H1 (cell line): ENCODE measurements around the gene CCDC8. TPM values are rescaled to one million over a fixed set of nuclear protein-coding genes. Genes with fewer than 3 reads are reported as not detected.

ENCODE experiments used
- CTCF ChIA-PET: fragments of 300-600 bp; sonication (Branson Sonifier 250); formaldehyde crosslinking; loops from one replicate; lab custom pipeline; 2021; ENCODE audit not compliant: partially characterized antibody; lab: Charles Lee
- POLR2A ChIA-PET: fragments of 300-600 bp; sonication (Branson Sonifier 250); formaldehyde crosslinking; loops from one replicate; lab custom pipeline; 2021; ENCODE audit warnings: inconsistent platforms; ENCODE audit not compliant: partially characterized antibody; lab: Charles Lee
- DNase-seq, 2 experiments: peaks; one replicate each; pipeline versions ENCODE4 v3.0.0 to v3.0.0-alpha.2; 2010 to 2022; ENCODE audit warnings: low spot score in 2 of 2, low read depth in 1 of 2, mixed read lengths in 1 of 2
- FAIRE-seq: peaks from 2 replicates; lab custom pipeline; 2011; peaks lifted over from hg19 to GRCh38; lab: Jason Lieb, UNC
- H2AFZ ChIP-seq: 2 replicates; pipeline ENCODE4 v1.8.1; 2012; ENCODE audit warnings: low read length, inconsistent platforms
- H2AK5ac ChIP-seq: 2 replicates; pipeline ENCODE4 v1.6.1; 2013; ENCODE audit warnings: low read depth, low read length
- H2BK120ac ChIP-seq: replicated peaks from 2 replicates; pipeline ENCODE3; 2013; ENCODE audit warnings: low read depth, low read length, inconsistent platforms
- H2BK12ac ChIP-seq: 2 replicates; pipeline ENCODE4 v1.6.1; 2013; ENCODE audit warnings: low read depth, low read length
- H2BK15ac ChIP-seq: 2 replicates; pipeline ENCODE4 v1.6.1; 2013; ENCODE audit warnings: low read length
- H2BK20ac ChIP-seq: 2 replicates; pipeline ENCODE4 v1.6.1; 2013; ENCODE audit warnings: low read length
- H2BK5ac ChIP-seq: 2 replicates; pipeline ENCODE4 v1.6.1; 2013; ENCODE audit warnings: low read depth, low read length
- H3K14ac ChIP-seq: 2 replicates; pipeline ENCODE4 v1.6.1; 2013; ENCODE audit warnings: inconsistent platforms; ENCODE audit not compliant: insufficient read length
- H3K18ac ChIP-seq: 2 replicates; pipeline ENCODE4 v1.6.1; 2013; ENCODE audit warnings: low read length; ENCODE audit errors: extremely low read depth
- H3K23ac ChIP-seq: 2 replicates; pipeline ENCODE4 v1.6.1; 2013; ENCODE audit warnings: inconsistent platforms; ENCODE audit not compliant: insufficient read length
- H3K23me2 ChIP-seq: 2 replicates; pipeline ENCODE4 v1.6.1; 2013; ENCODE audit warnings: low read depth, low read length
- H3K27ac ChIP-seq: 2 replicates; pipeline ENCODE4 v1.6.1; 2011; ENCODE audit warnings: low read depth, low read length, inconsistent platforms
- H3K27me3 ChIP-seq, 4 experiments: replicated peaks in 1 of 4; 1 replicate in 1 of 4; 2 replicates in 3 of 4; pipeline versions ENCODE4 v1.6.1 to v1.8.1; 2011 to 2013; ENCODE audit warnings: low read length in 3 of 4, mild to moderate bottlenecking in 3 of 4, inconsistent platforms in 2 of 4, mixed read lengths in 2 of 4, moderate library complexity in 1 of 4; ENCODE audit not compliant: control insufficient read depth in 3 of 4, insufficient read depth in 3 of 4; ENCODE audit errors: extremely low read depth in 1 of 4
- H3K36me3 ChIP-seq, 4 experiments: 2 replicates each; pipeline versions ENCODE4 v1.6.1 to v1.8.1; 2011 to 2013; ENCODE audit warnings: mild to moderate bottlenecking in 4 of 4, low read length in 3 of 4, moderate library complexity in 2 of 4, control low read depth in 1 of 4, inconsistent platforms in 1 of 4; ENCODE audit not compliant: insufficient read depth in 4 of 4, control insufficient read depth in 2 of 4
- H3K4ac ChIP-seq: replicated peaks from 2 replicates; pipeline ENCODE3; 2013; ENCODE audit warnings: low read length, low read depth, mixed read lengths, inconsistent platforms; ENCODE audit not compliant: insufficient read length
- H3K4me1 ChIP-seq, 4 experiments: replicated peaks in 1 of 4; 1 replicate in 1 of 4; 2 replicates in 3 of 4; pipeline versions ENCODE4 v1.6.1 to v1.8.1; 2011 to 2013; ENCODE audit warnings: low read length in 3 of 4, inconsistent platforms in 2 of 4, mixed read lengths in 1 of 4; ENCODE audit not compliant: insufficient read depth in 4 of 4, control insufficient read depth in 3 of 4
- H3K4me2 ChIP-seq, 2 experiments: 2 replicates each; pipeline versions ENCODE4 v1.6.1 to v1.8.1; 2011 to 2013; ENCODE audit warnings: low read depth in 2 of 2, low read length in 2 of 2, control low read depth in 1 of 2, inconsistent platforms in 1 of 2, mild to moderate bottlenecking in 1 of 2; ENCODE audit not compliant: insufficient read depth in 1 of 2
- H3K4me3 ChIP-seq, 4 experiments: fragments of 200-600, 300-600 bp in 1 of 4; sonication (generic), shearing (Covaris generic), sonication (Bioruptor Twin) in 1 of 4; 2 replicates each; pipeline versions ENCODE4 v1.5.1 to v1.8.1; 2011 to 2016; ENCODE audit warnings: low read length in 4 of 4, low read depth in 3 of 4, control low read depth in 2 of 4, inconsistent platforms in 2 of 4, mild to moderate bottlenecking in 2 of 4, mixed read lengths in 1 of 4, moderate library complexity in 1 of 4; ENCODE audit not compliant: insufficient read depth in 2 of 4; ENCODE audit errors: extremely low read depth in 1 of 4
- H3K56ac ChIP-seq: replicated peaks from 2 replicates; pipeline ENCODE3; 2013; ENCODE audit warnings: low read depth, mild to moderate bottlenecking, mixed read lengths, low read length, inconsistent platforms; ENCODE audit not compliant: insufficient read length
- H3K79me1 ChIP-seq: 2 replicates; pipeline ENCODE4 v1.6.1; 2013; ENCODE audit warnings: low read depth, low read length, control low read depth
- H3K79me2 ChIP-seq, 2 experiments: 2 replicates each; pipeline versions ENCODE4 v1.6.1 to v1.8.1; 2012 to 2013; ENCODE audit warnings: low read length in 2 of 2, mild to moderate bottlenecking in 2 of 2, inconsistent platforms in 1 of 2; ENCODE audit not compliant: insufficient read depth in 2 of 2, control insufficient read depth in 1 of 2
- H3K9ac ChIP-seq, 4 experiments: replicated peaks in 1 of 4; 1 replicate in 1 of 4; 2 replicates in 3 of 4; pipeline versions ENCODE4 v1.6.1 to v1.8.1; 2011 to 2013; ENCODE audit warnings: low read depth in 3 of 4, low read length in 3 of 4, control low read depth in 2 of 4, mild to moderate bottlenecking in 2 of 4, moderate library complexity in 2 of 4, inconsistent platforms in 1 of 4; ENCODE audit errors: extremely low read depth in 1 of 4
- H3K9me3 ChIP-seq, 2 experiments: 2 replicates each; pipeline versions ENCODE4 v1.6.1 to v1.8.1; 2012 to 2013; ENCODE audit warnings: mild to moderate bottlenecking in 2 of 2, moderate library complexity in 2 of 2, control low read depth in 1 of 2, inconsistent platforms in 1 of 2, low read depth in 1 of 2, low read length in 1 of 2, mixed read lengths in 1 of 2; ENCODE audit not compliant: insufficient read depth in 2 of 2
- H4K20me1 ChIP-seq, 2 experiments: replicated peaks in 1 of 2; 2 replicates each; pipeline versions ENCODE3 to v1.8.1; 2011 to 2013; ENCODE audit warnings: inconsistent platforms in 2 of 2, low read length in 2 of 2, mild to moderate bottlenecking in 1 of 2; ENCODE audit not compliant: insufficient read depth in 2 of 2, control insufficient read depth in 1 of 2
- H4K5ac ChIP-seq: 2 replicates; pipeline ENCODE4 v1.6.1; 2013; ENCODE audit warnings: low read length, low read depth, mixed read lengths, inconsistent platforms; ENCODE audit not compliant: insufficient read length
- H4K8ac ChIP-seq: 2 replicates; pipeline ENCODE4 v1.8.0; 2013; ENCODE audit warnings: mild to moderate bottlenecking, moderate library complexity, low read length, inconsistent platforms; ENCODE audit not compliant: insufficient read depth; ENCODE audit errors: extremely low read depth
- H4K91ac ChIP-seq: replicated peaks from 2 replicates; pipeline ENCODE3; 2013; ENCODE audit warnings: low read length, mixed read lengths, inconsistent platforms; ENCODE audit not compliant: insufficient read length
- CBX5 ChIP-seq: fragments of 300-800, 300-1000 bp; sonication (generic); IDR thresholded peaks from 2 replicates; pipeline ENCODE4 v1.7.1; 2016; ENCODE audit warnings: antibody characterized with exemption, low read length, low read depth
- EZH2 ChIP-seq: fragments of 200-600 bp; sonication (generic); IDR thresholded peaks from 2 replicates; pipeline ENCODE4 v1.7.1; 2012; ENCODE audit warnings: low read depth, mild to moderate bottlenecking, moderate library complexity, low read length, inconsistent platforms; ENCODE audit not compliant: severe bottlenecking
- GTF2F1 ChIP-seq: IDR thresholded peaks from 2 replicates; pipeline ENCODE4 v1.6.1; 2012; ENCODE audit warnings: low read depth, low read length, improper control_type of control experiment, borderline replicate concordance
- MAX ChIP-seq: IDR thresholded peaks from 2 replicates; pipeline ENCODE4 v1.6.1; 2012; ENCODE audit warnings: inconsistent platforms
- NRF1 ChIP-seq: IDR thresholded peaks from 2 replicates; pipeline ENCODE4 v1.6.1; 2011; ENCODE audit warnings: mild to moderate bottlenecking, low read depth, low read length, improper control_type of control experiment
- RFX5 ChIP-seq: IDR thresholded peaks from 2 replicates; pipeline ENCODE4 v1.6.1; 2011; ENCODE audit warnings: low read depth, low read length, improper control_type of control experiment, borderline replicate concordance
- RXRA ChIP-seq: IDR thresholded peaks from 2 replicates; pipeline ENCODE4 v1.6.1; 2011; ENCODE audit warnings: low read depth, mild to moderate bottlenecking, low read length, moderate library complexity; ENCODE audit not compliant: insufficient read depth
- TAF1 ChIP-seq: IDR thresholded peaks from 2 replicates; pipeline ENCODE4 v1.6.1; 2011; ENCODE audit warnings: mild to moderate bottlenecking, low read depth, low read length
- TAF7 ChIP-seq: optimal IDR thresholded peaks from 2 replicates; pipeline ENCODE3; 2011; ENCODE audit warnings: low read depth, mild to moderate bottlenecking, inconsistent platforms, low read length, moderate library complexity, borderline replicate concordance
- TEAD4 ChIP-seq: IDR thresholded peaks from 2 replicates; pipeline ENCODE4 v1.6.1; 2012; ENCODE audit warnings: low read depth, low read length, inconsistent platforms, mixed read lengths
- YY1 ChIP-seq: IDR thresholded peaks from 2 replicates; pipeline ENCODE4 v1.6.1; 2011; ENCODE audit warnings: low read depth, mild to moderate bottlenecking, low read length
- ZNF274 ChIP-seq: IDR thresholded peaks from 2 replicates; pipeline ENCODE4 v1.7.0; 2012; ENCODE audit warnings: low read length, borderline replicate concordance; ENCODE audit errors: extremely low read depth
- WGBS, 2 experiments: shearing (Covaris generic) in 1 of 2; methylation state at CpG; one replicate each; pipeline versions ENCODE4 v1.1.6 to v1.1.7; 2013 to 2015; ENCODE audit warnings: low lambda C conversion rate in 2 of 2, mixed read lengths in 2 of 2, inconsistent platforms in 1 of 2, low coverage in 1 of 2, missing lambda C conversion rate in 1 of 2; ENCODE audit not compliant: insufficient replicate concordance in 2 of 2, insufficient coverage in 1 of 2, insufficient read length in 1 of 2; ENCODE audit errors: extremely low coverage in 1 of 2, missing lambda C conversion rate in 1 of 2; 5-methylcytosine and 5-hydroxymethylcytosine counted together
- polyA plus RNA-seq, 7 experiments: library from polyadenylated mRNA; depleted of rRNA in 3 of 7; stranded (reverse) in 5 of 7; unstranded in 2 of 7; fragments of >200 nt in 5 of 7; fragments of 200-250 nt in 2 of 7; gene quantifications; 1 replicate in 5 of 7; 2 replicates in 1 of 7; 4 replicates in 1 of 7; pipeline versions ENCODE4 v1.2.1 to v1.2.3, GENCODE V29; 2011 to 2013; ENCODE audit warnings: missing spikeins in 2 of 7, mixed read lengths in 2 of 7
- total RNA-seq: library from RNA; stranded (reverse); fragmentation: NEBNext Ultra II Directional; extraction: Animal tissue kit (Norgen Biotek cat#: 25700); gene quantifications from 2 replicates; pipeline ENCODE4 v1.2.1, GENCODE V29; 2021

Gene CCDC8
- total and polyA plus RNA-seq, 2 of the 8 experiments (the other 6 are each of a cell fraction or from before 2014, with no cell fraction given) = 4.9 to 13.6 TPM

GRCh38 chr19:46447006-46447405 lies 33.6 kb upstream of the CCDC8 start:
- H3K9me3 ChIP-seq = no peaks in the 10 kb centered on the region
- H3K4me2 ChIP-seq = no peak overlapping the region
- H2BK15ac ChIP-seq = no peak overlapping the region
- DNase-seq (no peak), FAIRE-seq (no peak)
- H3K79me2 ChIP-seq = no peaks in the 10 kb centered on the region
- no peaks in the 10 kb centered on the region for H4K20me1 ChIP-seq
- no peak overlapping the region for H3K18ac ChIP-seq
- H4K91ac ChIP-seq = no peak overlapping the region
- no peaks in the 10 kb centered on the region for H3K4me1 ChIP-seq
- no peaks in the 10 kb centered on the region for H3K36me3 ChIP-seq
- 40% methylated on average over 3 of the region's 3 CpGs; no CpG with 5 or more reads in 1 of the 2 experiments for WGBS, 2 experiments
- ChIA-PET POLR2A (interaction anchor here (1.6 kb wide), 1 partner anchor 10 kb away, joined by 3 read pairs; no protein-coding TSS in a partner anchor), CTCF (interaction anchor here (1.5 to 5.5 kb wide), 4 partner anchors 12 to 46 kb away, joined by 5 to 20 read pairs (median 10); no protein-coding TSS in a partner anchor)
- H4K8ac ChIP-seq = no peak overlapping the region
- H4K5ac ChIP-seq = no peak overlapping the region
- TF ChIP-seq ZNF274 = no peak
- TF ChIP-seq CBX5 = no peak
- TF ChIP-seq TAF7 = no peak
- TF ChIP-seq NRF1 = no peak
- no peak for TF ChIP-seq RFX5
- TF ChIP-seq GTF2F1 = no peak
- TF ChIP-seq RXRA = no peak
- no peak for TF ChIP-seq YY1
- no peak for TF ChIP-seq EZH2
- TF ChIP-seq TEAD4 = no peak
- no peak for TF ChIP-seq TAF1
- TF ChIP-seq MAX = no peak
- H3K27ac ChIP-seq = no peak overlapping the region
- H3K56ac ChIP-seq = no peak overlapping the region
- no peak overlapping the region for H3K23ac ChIP-seq
- no peak overlapping the region for H2BK120ac ChIP-seq
- H2AFZ ChIP-seq = no peak overlapping the region
- no peaks in the 10 kb centered on the region for H3K27me3 ChIP-seq
- no peak overlapping the region for H2BK5ac ChIP-seq
- H2BK20ac ChIP-seq = no peak overlapping the region
- no peak overlapping the region for H3K4ac ChIP-seq
- H3K14ac ChIP-seq = no peak overlapping the region
- no peaks in the 10 kb centered on the region for H3K79me1 ChIP-seq
- no peak overlapping the region for H3K9ac ChIP-seq
- H2AK5ac ChIP-seq = no peak overlapping the region
- no peak overlapping the region for H3K4me3 ChIP-seq
- H3K23me2 ChIP-seq = no peaks in the 10 kb centered on the region
- no peak overlapping the region for H2BK12ac ChIP-seq
